Right lobe of liver (tissue), 6 donors: Measurements from ENCODE around the gene RBM10. TPM values are rescaled to one million over a fixed set of nuclear protein-coding genes. Genes with fewer than 3 reads are reported as not detected.

Experiments used
- ATAC-seq, 4 donors: fragments of 200-7000 bp; cut with Tn5 transposase; one replicate each; pipeline ENCODE4 v1.9.1; 2020; ENCODE audit warnings: mild to moderate bottlenecking in 4 of 4, moderate library complexity in 4 of 4
- DNase-seq, 3 donors: peaks; one replicate each; pipeline ENCODE4 v3.0.0-alpha.2; 2020
- H3K27ac ChIP-seq, 3 donors: fragments of 200-600 bp; one replicate each; pipeline ENCODE4 v1.8.0; 2022
- H3K27me3 ChIP-seq, 2 donors: fragments of 200-600 bp; one replicate each; pipeline ENCODE4 v1.8.0; 2022
- H3K36me3 ChIP-seq, 4 donors: fragments of 200-600 bp; sonication (generic) in 1 of 4; one replicate each; pipeline versions ENCODE4 v1.5.1 to v1.8.0; 2017 to 2022; ENCODE audit warnings: control low read depth in 1 of 4
- H3K4me1 ChIP-seq, 4 donors: fragments of 200-600 bp; sonication (generic) in 1 of 4; one replicate each; pipeline versions ENCODE4 v1.5.1 to v1.8.0; 2017 to 2022; ENCODE audit warnings: control low read depth in 1 of 4
- H3K4me3 ChIP-seq, 3 donors: fragments of 200-600 bp; one replicate each; pipeline ENCODE4 v1.8.0; 2022
- H3K9me3 ChIP-seq, 4 donors: fragments of 200-600 bp; sonication (generic) in 1 of 4; one replicate each; pipeline versions ENCODE4 v1.5.1 to v1.8.0; 2017 to 2022; ENCODE audit warnings: control low read depth in 1 of 4
- CTCF ChIP-seq, 4 donors: fragments of 200-600 bp in 3 of 4; fragments of 450-650 bp in 1 of 4; IDR thresholded peaks; one replicate each; pipeline versions ENCODE4 v1.5.1 to v1.8.0; 2016 to 2022; ENCODE audit warnings: antibody characterized with exemption in 4 of 4, mild to moderate bottlenecking in 2 of 4
- POLR2A ChIP-seq: fragments of 450-650 bp; IDR thresholded peaks from one replicate; pipeline ENCODE4 v1.6.1; 2017; ENCODE audit warnings: antibody characterized with exemption, mild to moderate bottlenecking
- WGBS: methylation state at CpG from one replicate; pipeline ENCODE4 v1.1.6; 2018; ENCODE audit warnings: low coverage, low lambda C conversion rate; ENCODE audit not compliant: insufficient coverage; ENCODE audit errors: missing lambda C conversion rate; 5-methylcytosine and 5-hydroxymethylcytosine counted together
- intact Hi-C, 2 donors: fragments of 100-400 bp; cut with DNase I; formaldehyde crosslinking; loops; one replicate each; pipeline versions ENCODE4 v1.11.2 to v1.14.1; 2022
- total RNA-seq, 6 experiments: library from RNA; depleted of rRNA in 2 of 6; stranded (reverse); fragments of >200 nt in 2 of 6; fragmentation: NEBNext Ultra II Directional in 3 of 6; extraction: Animal tissue kit (Norgen Biotek cat#: 25700) in 3 of 6; gene quantifications; one replicate each; pipeline versions ENCODE4 v1.1.0 to v1.2.4, GENCODE V29; 2016 to 2023
- donor health status: DM: no; HTN: yes; CAD: no.
- donor health status: DM: no; HTN: no; CAD: no.
- donor health status: DM: no; HTN: no; CAD: no.
- donor health status: DM: no; HTN: yes; CAD: no.
- donor health status: DM: no; HTN: yes; CAD: no.

The RBM10 gene
- total RNA-seq, 6 experiments from 2014 or later, result 12.5 to 20.8 (median 15.2) TPM

GRCh38 chrX:47143894-47144625 lies 961 bp upstream of the RBM10 start:
- H3K36me3 ChIP-seq, result peaks cover 0 to 2% (median 0%) of the 10 kb centered on the region in 4 donors
- H3K4me3 ChIP-seq, result peak overlapping the region; percentile 54 to 69 (median 68)
- DNase-seq, result peak in 2 of 3 donors; percentile 41 to 47
- intact Hi-C loops, result no loop called here
- H3K9me3 ChIP-seq, result no peaks in the 10 kb centered on the region
- peak; percentile 8 to 28 (median 18) for ATAC-seq
- peak overlapping the region; percentile 75 to 89 (median 89) for H3K27ac ChIP-seq
- H3K4me1 ChIP-seq, result peaks cover 0 to 9% (median 0%) of the 10 kb centered on the region in 4 donors
- 27% methylated on average over 24 of the region's 46 CpGs for WGBS
- H3K27me3 ChIP-seq, result no peaks in the 10 kb centered on the region
- TF ChIP-seq CTCF (IDR thresholded peaks at IDR 0.05) (no peak), POLR2A (no peak)

GRCh38 chrX:47145395-47146120 lies 537 bp downstream of the RBM10 start:
- Histone ChIP-seq H3K4me3 (peak overlapping the region; percentile 54 to 69 (median 68)), H3K4me1 (peaks cover 0 to 13% (median 0%) of the 10 kb centered on the region in 4 donors), H3K36me3 (peaks cover 0 to 2% (median 0%) of the 10 kb centered on the region in 4 donors), H3K27ac (peak overlapping the region; percentile 75 to 89 (median 89)), H3K9me3 (no peaks in the 10 kb centered on the region), H3K27me3 (no peaks in the 10 kb centered on the region)
- intact Hi-C loops, result no loop called here
- 26% methylated on average over 27 of the region's 39 CpGs for WGBS
- ATAC-seq (peak; percentile 29 to 51 (median 32)), DNase-seq (no peak)
- TF ChIP-seq CTCF (IDR thresholded peaks at IDR 0.05) (no peak), POLR2A (no peak)

- TF ChIP-seq CTCF (IDR thresholded peaks at IDR 0.05) (no peak), POLR2A (no peak)
- Histone ChIP-seq H3K9me3 (no peaks in the 10 kb centered on the region), H3K27ac (no peak overlapping the region), H3K4me3 (peak overlapping the region; percentile 54 to 69 (median 68)), H3K27me3 (no peaks in the 10 kb centered on the region), H3K4me1 (peaks cover 0 to 21% (median 0%) of the 10 kb centered on the region in 4 donors), H3K36me3 (peaks cover 0 to 2% (median 0%) of the 10 kb centered on the region in 4 donors)
- intact Hi-C loops, result no loop called here
- DNase-seq (no peak), ATAC-seq (no peak)
- WGBS, result 7% methylated on average over 3 of the region's 10 CpGs
Observed at GRCh38 chrX:47146121-47146935, 1.3 kb downstream of the RBM10 start.
